IMR-90 (cell line): ENCODE data around the gene FN3KRP. TPM values are rescaled to one million over a fixed set of nuclear protein-coding genes. Genes with fewer than 3 reads are reported as not detected.
A peak's percentile ranks its signal among the peaks of the same experiment; 100 is the strongest.

Source experiments
- ATAC-seq: fragments of 200-7000 bp; cut with Tn5 transposase; 2 replicates; pipeline ENCODE4 v1.9.1; 2020; ENCODE audit warnings: low read depth, mild to moderate bottlenecking, moderate library complexity
- BruUV-seq: library from RNA; stranded (reverse); fragments of 400-500 nt; replicated peaks from 2 replicates; lab custom pipeline; 2021; lab: Mats Ljungman, UMichigan
- CTCF ChIA-PET: fragments of 300-600 bp; formaldehyde crosslinking; extraction: SDS; loops from one replicate; lab custom pipeline; 2021; ENCODE audit warnings: antibody characterized with exemption; lab: Yijun Ruan, JAX
- POLR2A ChIA-PET: fragments of 300-600 bp; sonication (Branson Sonifier 250); formaldehyde crosslinking; loops from one replicate; lab custom pipeline; 2022; ENCODE audit warnings: antibody characterized with exemption; ENCODE audit not compliant: unreplicated experiment; lab: Charles Lee
- DNase-seq: peaks from one replicate; pipeline ENCODE4 v3.0.0; 2013
- H2AFZ ChIP-seq: replicated peaks from 2 replicates; pipeline ENCODE3; 2013; ENCODE audit warnings: low read length, mild to moderate bottlenecking; ENCODE audit not compliant: poor library complexity
- H2AK5ac ChIP-seq: 2 replicates; pipeline ENCODE4 v1.6.1; 2013; ENCODE audit warnings: low read depth, low read length, inconsistent platforms
- H2AK9ac ChIP-seq: replicated peaks from 2 replicates; pipeline ENCODE3; 2013; ENCODE audit warnings: mild to moderate bottlenecking, low read depth, low read length, moderate library complexity; ENCODE audit not compliant: poor library complexity
- H2BK120ac ChIP-seq: 2 replicates; pipeline ENCODE4 v1.6.1; 2013; ENCODE audit warnings: low read depth, low read length, inconsistent platforms
- H2BK15ac ChIP-seq: 3 replicates; pipeline ENCODE4 v1.6.1; 2013; ENCODE audit warnings: low read depth, low read length, inconsistent platforms
- H2BK20ac ChIP-seq: 2 replicates; pipeline ENCODE4 v1.6.1; 2013; ENCODE audit warnings: low read depth, mild to moderate bottlenecking, inconsistent platforms, low read length, moderate library complexity
- H2BK5ac ChIP-seq: 2 replicates; pipeline ENCODE4 v1.6.1; 2013; ENCODE audit warnings: mild to moderate bottlenecking, low read depth, low read length, inconsistent platforms; ENCODE audit not compliant: poor library complexity, severe bottlenecking
- H3K14ac ChIP-seq: replicated peaks from 2 replicates; pipeline ENCODE4 v1.6.1; 2013; ENCODE audit warnings: low read depth, low read length, inconsistent platforms
- H3K18ac ChIP-seq: 2 replicates; pipeline ENCODE4 v1.6.1; 2013; ENCODE audit warnings: low read depth, low read length, control low read depth
- H3K23ac ChIP-seq: 2 replicates; pipeline ENCODE4 v1.6.1; 2013; ENCODE audit warnings: low read depth, low read length, inconsistent platforms
- H3K27ac ChIP-seq: 2 replicates; pipeline ENCODE4 v1.5.1; 2013; ENCODE audit warnings: mild to moderate bottlenecking, control low read depth, low read length; ENCODE audit not compliant: insufficient read depth
- H3K27me3 ChIP-seq: 2 replicates; pipeline ENCODE4 v1.6.1; 2013; ENCODE audit warnings: low read length; ENCODE audit not compliant: control insufficient read depth, insufficient read depth
- H3K36me3 ChIP-seq: 2 replicates; pipeline ENCODE4 v1.6.1; 2013; ENCODE audit warnings: low read length, mixed read lengths; ENCODE audit not compliant: control insufficient read depth, insufficient read depth
- H3K4ac ChIP-seq: 2 replicates; pipeline ENCODE4 v1.6.1; 2013; ENCODE audit warnings: low read depth, low read length, inconsistent platforms
- H3K4me1 ChIP-seq: 2 replicates; pipeline ENCODE4 v1.6.1; 2013; ENCODE audit warnings: low read length, mixed read lengths; ENCODE audit not compliant: control insufficient read depth, insufficient read depth
- H3K4me2 ChIP-seq: 2 replicates; pipeline ENCODE4 v1.6.1; 2013; ENCODE audit warnings: low read depth, mild to moderate bottlenecking, control low read depth, low read length, moderate library complexity
- H3K4me3 ChIP-seq: 2 replicates; pipeline ENCODE4 v1.5.1; 2013; ENCODE audit warnings: low read depth, mild to moderate bottlenecking, control low read depth, low read length, moderate library complexity; ENCODE audit not compliant: insufficient read depth
- H3K56ac ChIP-seq: 2 replicates; pipeline ENCODE4 v1.6.1; 2013; ENCODE audit warnings: low read length, inconsistent platforms; ENCODE audit not compliant: insufficient read depth; ENCODE audit errors: extremely low read depth
- H3K79me1 ChIP-seq, 2 experiments: 2 replicates each; pipeline ENCODE4 v1.6.1; 2013; ENCODE audit warnings: low read length in 2 of 2, inconsistent platforms in 1 of 2, low read depth in 1 of 2
- H3K9ac ChIP-seq: 2 replicates; pipeline ENCODE4 v1.6.1; 2013; ENCODE audit warnings: low read depth, low read length, control low read depth
- H3K9me1 ChIP-seq: 2 replicates; pipeline ENCODE4 v1.6.1; 2013; ENCODE audit warnings: low read length, inconsistent platforms; ENCODE audit not compliant: insufficient read depth
- H3K9me3 ChIP-seq: 2 replicates; pipeline ENCODE4 v1.6.1; 2013; ENCODE audit warnings: low read length; ENCODE audit not compliant: control insufficient read depth, insufficient read depth
- H4K20me1 ChIP-seq: 2 replicates; pipeline ENCODE4 v1.6.1; 2013; ENCODE audit warnings: low read length, inconsistent platforms; ENCODE audit not compliant: insufficient read depth
- H4K5ac ChIP-seq: 2 replicates; pipeline ENCODE4 v1.6.1; 2013; ENCODE audit warnings: mild to moderate bottlenecking, low read depth, low read length, control low read depth
- H4K8ac ChIP-seq, 2 experiments: 2 replicates each; pipeline ENCODE4 v1.6.1; 2013; ENCODE audit warnings: low read depth in 2 of 2, low read length in 2 of 2, control low read depth in 1 of 2, inconsistent platforms in 1 of 2
- H4K91ac ChIP-seq: 2 replicates; pipeline ENCODE4 v1.6.1; 2013; ENCODE audit warnings: low read depth, low read length, inconsistent platforms; ENCODE audit not compliant: insufficient read depth
- BHLHE40 ChIP-seq: fragments of 150-350 bp; IDR thresholded peaks from 2 replicates; pipeline ENCODE4 v1.6.1; 2016; ENCODE audit warnings: mild to moderate bottlenecking, low read depth, low read length
- FOS ChIP-seq: fragments of 150-350 bp; IDR thresholded peaks from 2 replicates; pipeline ENCODE4 v1.6.1; 2016; ENCODE audit warnings: low read depth, low read length
- MAZ ChIP-seq: IDR thresholded peaks from 2 replicates; pipeline ENCODE4 v1.6.1; 2012; ENCODE audit warnings: low read depth, mild to moderate bottlenecking, low read length, improper control_type of control experiment, moderate library complexity, borderline replicate concordance
- POLR2A ChIP-seq: IDR thresholded peaks from 2 replicates; pipeline ENCODE4 v1.6.1; 2012; ENCODE audit warnings: mild to moderate bottlenecking, low read depth, low read length
- RCOR1 ChIP-seq: IDR thresholded peaks from 2 replicates; pipeline ENCODE4 v1.6.1; 2012; ENCODE audit warnings: mild to moderate bottlenecking, low read length, improper control_type of control experiment; ENCODE audit not compliant: insufficient replicate concordance
- USF2 ChIP-seq: fragments of 150-350 bp; IDR thresholded peaks from 2 replicates; pipeline ENCODE4 v1.6.1; 2017; ENCODE audit warnings: mild to moderate bottlenecking, antibody characterized with exemption, low read length, low read depth
- WGBS, 2 experiments: methylation state at CpG; one replicate each; pipeline versions ENCODE4 v1.1.5 to v1.1.7; 2013; ENCODE audit warnings: missing lambda C conversion rate in 2 of 2; ENCODE audit not compliant: insufficient read length in 1 of 2; ENCODE audit errors: extremely low coverage in 2 of 2; 5-methylcytosine and 5-hydroxymethylcytosine counted together
- dilution Hi-C: fragments of 300-500 bp; cut with HindIII; formaldehyde crosslinking; loops from one replicate; pipeline ENCODE4 v1.14.3; 2018; ENCODE audit warnings: low sequenced_read_pairs; ENCODE audit not compliant: unreplicated experiment
- in situ Hi-C: fragments of 300-500 bp; cut with MboI; formaldehyde crosslinking; loops from 3 replicates; pipeline ENCODE4 v1.14.3; 2019; ENCODE audit warnings: low sequenced_read_pairs, inconsistent platforms, mixed read lengths
- intact Hi-C: fragments of 100-400 bp; cut with micrococcal nuclease; formaldehyde crosslinking; loops from 2 replicates; pipeline ENCODE4 v1.10.0; 2022
- polyA plus RNA-seq, 3 experiments: library from polyadenylated mRNA; depleted of rRNA; stranded (reverse); fragments of >200 nt; gene quantifications; 2 replicates each; pipeline ENCODE4 v1.2.3, GENCODE V29; 2012; ENCODE audit warnings: low replicate concordance in 1 of 3
- total RNA-seq: library from RNA; depleted of rRNA; stranded (reverse); fragments of >200 nt; gene quantifications from 2 replicates; pipeline ENCODE4 v1.2.3, GENCODE V29; 2012

The FN3KRP gene
- total and polyA plus RNA-seq, 2 of the 4 experiments (the other 2 are of a cell fraction) = 18.6 to 20.3 TPM

- H3K9me1 ChIP-seq = no peaks in the 10 kb centered on the region
- H3K4ac ChIP-seq = peak within 1 kb of the TSS; percentile 69
- no peak within 1 kb of the TSS for H2BK20ac ChIP-seq
- peak within 1 kb of the TSS; percentile 90 for H3K4me2 ChIP-seq
- CTCF ChIA-PET = no interaction called here
- no peak within 1 kb of the TSS for H2BK120ac ChIP-seq
- ATAC-seq (peak; percentile 87), DNase-seq (peak; percentile 85)
- peak within 1 kb of the TSS; percentile 9; the same call in 1 of the 2 replicates for H3K14ac ChIP-seq
- no peaks in the 10 kb centered on the region for H4K20me1 ChIP-seq
- in situ Hi-C loops = no loop called here
- POLR2A ChIA-PET = no interaction called here
- peaks cover 0 to 4% of the 10 kb centered on the region in 2 experiments; a peak in 1 of 4 replicates for H3K79me1 ChIP-seq
- TF ChIP-seq MAZ = peak; percentile 44; the same call in 1 of the 2 replicates
- no peak for TF ChIP-seq FOS
- TF ChIP-seq RCOR1 = no peak
- peak; percentile 15; the same call in 1 of the 2 replicates for TF ChIP-seq USF2
- TF ChIP-seq BHLHE40 = peak; percentile 67
- peak; percentile 63 for TF ChIP-seq POLR2A
- dilution Hi-C loops = no loop called here
- H3K4me3 ChIP-seq = peak within 1 kb of the TSS; percentile 85
- H3K27ac ChIP-seq = no peak within 1 kb of the TSS; the same call in 1 of the 2 replicates
- peaks cover 10% of the 10 kb centered on the region for H3K9me3 ChIP-seq
- WGBS, 2 experiments = 11% methylated on average over 59 of the region's 101 CpGs; no CpG with 5 or more reads in 1 of the 2 experiments
- peak within 1 kb of the TSS; percentile 97 for H2AFZ ChIP-seq
- H3K9ac ChIP-seq = peak within 1 kb of the TSS; percentile 68
- no peak within 1 kb of the TSS for H3K56ac ChIP-seq
- peak within 1 kb of the TSS; percentile 85 for H2AK9ac ChIP-seq
- H4K8ac ChIP-seq = peak within 1 kb of the TSS; percentile 65 to 78; a peak in 3 of 4 replicates
- peak within 1 kb of the TSS; percentile 70 for H2AK5ac ChIP-seq
- H3K18ac ChIP-seq = no peak within 1 kb of the TSS; the same call in 1 of the 2 replicates
- peak within 1 kb of the TSS; percentile 78 for H3K23ac ChIP-seq
- intact Hi-C loops = no loop called here
- H4K91ac ChIP-seq = no peak within 1 kb of the TSS
- H2BK15ac ChIP-seq = no peak within 1 kb of the TSS; the same call in 2 of the 3 replicates
- no TSS peak for BruUV-seq
- H4K5ac ChIP-seq = peak within 1 kb of the TSS; percentile 86; the same call in 1 of the 2 replicates
- no peak within 1 kb of the TSS for H2BK5ac ChIP-seq
- H3K4me1 ChIP-seq = peaks cover 7% of the 10 kb centered on the region
- no peaks in the 10 kb centered on the region for H3K27me3 ChIP-seq
- peaks cover 6% of the 10 kb centered on the region; the same call in 1 of the 2 replicates for H3K36me3 ChIP-seq
Observed at GRCh38 chr17:82734987-82735866, 18.7 kb downstream of the FN3KRP start, which contains the start of gene FN3K. TSS of gene FN3K (plus strand) at chr17:82735615. CDS start at chr17:82735637, 22 bp downstream.
